HG03196 (cell line): ENCODE measurements around the gene ARL15.

Experiments used
- ATAC-seq: cut with Tn5 transposase; IDR thresholded peaks from one replicate; pipeline ENCODE4 v1.9.1; 2021; ENCODE audit not compliant: unreplicated experiment

Gene ARL15

DNA sequence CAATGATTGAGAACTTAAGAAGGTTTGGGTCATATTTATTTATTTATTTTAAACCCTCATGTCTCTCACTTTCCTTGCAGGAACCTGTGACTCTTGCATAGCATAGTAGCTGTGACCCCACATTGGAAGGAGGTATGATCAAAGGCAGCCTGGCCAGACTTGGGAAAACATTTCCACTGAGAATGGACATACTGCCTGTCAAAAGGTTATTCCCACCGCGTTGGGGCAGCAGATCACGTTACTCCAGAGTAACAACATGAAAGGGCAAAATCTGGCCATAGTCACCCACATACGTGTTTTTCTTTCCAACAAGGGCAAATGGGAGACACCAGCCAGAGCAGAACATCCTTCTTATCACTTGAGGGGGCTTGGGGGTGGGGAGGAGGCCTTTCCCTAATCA lies 95.7 kb downstream of the ARL15 start:
- no peak for ATAC-seq

DNA sequence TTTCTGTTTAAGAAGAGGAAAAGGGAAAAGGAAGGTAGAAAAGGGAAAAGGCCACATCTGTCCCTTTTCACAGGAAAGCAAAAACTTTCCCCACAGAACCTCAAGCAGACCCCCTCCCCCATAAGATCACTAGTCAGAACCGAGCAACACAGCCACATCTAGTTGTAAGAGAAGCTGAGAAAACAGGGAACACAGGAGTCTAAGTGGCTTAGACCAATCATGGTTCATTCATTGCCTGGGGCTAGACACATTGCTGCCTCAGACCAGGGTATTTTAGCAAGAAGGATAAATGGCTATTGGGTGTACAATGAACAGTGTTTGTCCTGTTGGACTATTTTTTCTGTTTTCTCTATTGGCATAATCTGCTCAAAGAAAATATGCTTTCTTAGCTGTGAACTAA lies 98.0 kb downstream of the ARL15 start:
- no peak for ATAC-seq

DNA sequence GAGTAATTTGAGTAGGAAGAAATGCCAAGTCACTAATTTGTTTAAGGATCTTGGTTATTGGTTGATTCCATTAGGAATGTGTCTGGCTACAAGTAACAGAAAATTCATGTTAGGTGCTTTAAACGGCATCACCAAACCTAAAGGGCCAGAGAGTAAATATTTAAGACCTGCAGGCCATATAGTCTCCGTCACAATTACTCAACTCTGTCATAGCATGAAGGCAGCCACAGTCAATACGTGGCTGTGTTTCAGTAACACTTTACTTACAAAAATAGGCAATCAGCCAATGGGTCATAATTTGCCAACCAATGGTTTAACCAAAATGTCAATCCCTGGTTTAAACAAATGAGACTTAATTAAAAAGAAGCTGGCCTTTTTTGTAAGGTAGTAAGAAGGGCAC lies 98.5 kb downstream of the ARL15 start:
- ATAC-seq: no peak

DNA sequence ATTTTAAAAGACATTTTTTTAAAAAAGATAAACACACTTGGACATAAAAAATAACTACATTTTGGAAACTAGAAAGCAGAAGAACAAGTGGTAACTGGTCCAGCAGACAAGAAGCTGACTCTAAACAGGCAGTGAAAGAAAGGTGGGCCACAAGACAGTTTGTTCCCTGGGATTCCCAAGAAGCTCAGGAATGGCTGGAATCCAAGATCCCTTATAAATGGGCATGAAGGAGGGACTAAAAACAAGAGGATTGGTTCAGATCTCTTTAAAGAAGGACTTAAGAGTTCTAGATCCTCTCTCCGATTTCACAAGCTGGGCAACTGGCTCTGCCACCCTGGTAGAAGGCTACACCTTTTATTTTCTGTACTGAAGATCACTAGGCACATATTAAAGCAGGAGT lies 102.8 kb downstream of the ARL15 start:
- ATAC-seq: no peak

DNA sequence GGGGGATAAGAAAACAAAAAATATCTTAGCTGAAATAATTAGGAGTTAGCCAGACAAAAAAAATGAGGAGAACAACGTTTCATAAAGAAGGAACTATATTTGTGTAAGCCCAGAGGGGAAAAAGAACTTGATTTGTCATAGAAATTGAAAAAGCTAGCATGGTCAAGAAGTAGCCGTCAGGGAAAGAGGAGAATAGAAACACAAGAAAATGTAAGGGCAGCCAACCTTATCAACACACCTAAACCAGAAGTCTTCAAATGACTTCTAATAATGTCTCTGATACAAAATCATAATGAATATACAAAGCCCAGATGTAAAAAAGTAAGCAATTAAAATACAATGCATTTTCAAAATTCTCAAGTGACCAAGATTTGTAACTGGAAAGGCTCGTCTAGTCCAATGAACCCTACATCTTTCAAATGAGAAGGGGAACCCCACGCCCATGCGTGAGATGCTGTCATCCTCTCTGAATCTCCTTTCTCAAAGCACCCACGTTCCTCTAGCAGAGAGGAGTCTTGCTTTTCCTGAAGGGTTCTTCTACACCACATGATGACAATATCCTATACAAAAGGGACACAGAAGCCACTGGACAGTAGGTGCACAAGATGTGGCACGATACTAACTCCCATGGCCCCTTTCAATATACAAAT lies 103.7 kb downstream of the ARL15 start:
- no peak for ATAC-seq

DNA sequence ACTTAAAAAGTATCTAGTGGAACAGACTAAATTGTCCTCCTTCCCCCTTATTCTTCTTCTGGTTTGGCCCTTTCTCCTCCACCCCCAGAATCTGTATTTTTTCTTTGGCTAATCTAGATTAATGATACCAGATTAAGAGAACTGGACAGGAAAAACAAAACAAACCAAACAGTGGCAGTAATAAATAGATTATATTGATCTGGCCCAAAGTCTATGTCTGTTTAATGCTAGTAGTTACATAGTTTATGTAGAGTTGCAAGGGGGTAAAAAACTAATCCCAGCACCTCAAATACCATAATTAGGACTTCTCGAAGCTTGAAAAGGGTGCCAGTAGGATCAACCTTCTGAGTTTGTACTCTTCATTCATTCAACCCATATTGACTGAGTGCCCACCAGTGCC lies 104.5 kb downstream of the ARL15 start:
- no peak for ATAC-seq

DNA sequence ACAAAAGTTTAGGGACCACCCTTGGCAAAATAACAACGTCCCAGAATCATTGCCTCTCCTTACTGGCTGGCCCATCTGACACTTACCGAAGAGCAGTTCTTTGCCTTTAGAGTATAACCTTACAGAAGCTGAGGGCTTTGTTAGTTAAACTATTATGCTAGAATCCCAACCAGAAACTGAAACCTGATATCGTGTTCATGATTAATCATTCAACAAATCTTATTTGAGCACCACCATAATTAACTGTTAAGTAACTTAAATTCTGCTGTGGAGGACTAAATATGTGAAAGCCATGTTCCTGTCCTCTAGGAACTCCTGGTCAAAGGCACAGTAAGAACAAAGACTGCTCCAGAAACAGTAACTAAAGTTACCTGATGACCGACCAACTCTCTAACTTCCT lies 104.9 kb downstream of the ARL15 start:
- no peak for ATAC-seq

DNA sequence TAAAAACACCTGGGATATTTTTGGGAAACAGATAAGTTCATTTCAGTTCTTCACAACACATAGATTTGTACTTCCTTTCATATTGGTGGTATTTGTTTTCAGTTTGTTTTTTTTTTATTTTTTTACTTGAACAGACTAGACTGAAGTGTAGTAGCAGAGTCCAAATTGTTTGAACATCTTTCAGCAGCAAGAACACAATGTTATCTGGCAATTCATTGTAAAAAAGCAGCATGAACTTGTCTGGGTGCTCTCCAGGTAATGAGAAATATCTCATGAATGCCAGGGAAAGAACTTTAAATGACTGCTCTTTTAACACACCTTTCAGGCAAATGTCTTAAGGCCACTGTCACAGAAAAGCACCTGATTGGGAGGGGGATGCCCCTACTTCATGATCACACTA lies 113.4 kb downstream of the ARL15 start:
- no peak for ATAC-seq

DNA sequence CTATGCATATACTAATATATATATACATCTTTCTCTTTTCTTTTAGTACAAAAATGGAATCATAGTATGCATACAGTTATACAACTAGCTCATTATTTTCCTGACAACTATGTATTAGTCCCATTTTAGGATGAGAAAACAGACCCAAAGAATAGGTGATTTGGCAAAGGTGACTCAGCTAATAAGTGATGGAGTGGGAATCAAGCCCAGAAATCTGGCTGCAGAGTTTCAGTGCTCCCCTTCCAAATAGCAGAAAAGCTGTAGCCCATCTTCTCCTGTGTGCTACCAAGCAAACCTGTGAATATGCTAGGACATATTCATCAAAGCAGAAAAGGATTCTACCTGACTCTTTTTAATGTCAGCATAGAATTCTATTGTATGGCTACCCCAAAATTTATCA lies 114.7 kb downstream of the ARL15 start:
- ATAC-seq: no peak

DNA sequence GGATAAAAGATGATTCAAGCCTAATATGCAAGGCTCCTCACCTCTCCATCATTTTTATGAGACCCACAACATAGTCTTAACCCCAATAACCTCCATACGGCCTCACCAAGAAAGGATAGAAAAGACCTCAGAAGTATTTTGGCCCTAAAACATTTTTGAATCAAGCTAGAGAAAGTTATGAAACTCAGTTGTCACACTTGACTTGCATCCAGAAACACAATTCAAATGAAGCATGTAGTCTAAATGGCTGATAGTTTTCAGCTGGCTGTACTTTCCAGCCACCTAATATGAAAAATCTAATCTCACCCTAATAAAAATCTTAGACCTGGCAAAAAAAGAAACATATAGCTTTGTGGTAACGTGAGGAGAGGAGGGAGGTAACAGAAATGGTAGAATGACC lies 116.1 kb downstream of the ARL15 start:
- no peak for ATAC-seq

DNA sequence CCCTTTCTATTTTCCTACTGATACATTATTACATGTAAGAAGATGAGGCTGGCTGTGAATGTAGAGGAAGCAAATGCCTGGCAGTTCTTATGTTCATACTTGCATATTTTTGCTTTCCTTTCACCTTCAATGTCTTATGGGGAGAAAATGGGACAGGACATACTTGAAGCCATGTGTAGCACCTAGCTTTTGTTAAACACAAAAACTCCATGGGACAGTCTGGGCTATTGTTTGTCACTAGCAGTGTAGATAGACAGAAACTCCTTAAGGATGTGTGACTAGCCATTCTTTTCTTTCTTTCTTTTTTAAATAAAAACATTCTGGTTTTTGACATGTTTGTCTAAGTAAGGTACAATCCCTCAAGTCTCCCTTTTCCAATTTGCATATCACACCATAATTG lies 122.7 kb downstream of the ARL15 start:
- ATAC-seq: no peak

DNA sequence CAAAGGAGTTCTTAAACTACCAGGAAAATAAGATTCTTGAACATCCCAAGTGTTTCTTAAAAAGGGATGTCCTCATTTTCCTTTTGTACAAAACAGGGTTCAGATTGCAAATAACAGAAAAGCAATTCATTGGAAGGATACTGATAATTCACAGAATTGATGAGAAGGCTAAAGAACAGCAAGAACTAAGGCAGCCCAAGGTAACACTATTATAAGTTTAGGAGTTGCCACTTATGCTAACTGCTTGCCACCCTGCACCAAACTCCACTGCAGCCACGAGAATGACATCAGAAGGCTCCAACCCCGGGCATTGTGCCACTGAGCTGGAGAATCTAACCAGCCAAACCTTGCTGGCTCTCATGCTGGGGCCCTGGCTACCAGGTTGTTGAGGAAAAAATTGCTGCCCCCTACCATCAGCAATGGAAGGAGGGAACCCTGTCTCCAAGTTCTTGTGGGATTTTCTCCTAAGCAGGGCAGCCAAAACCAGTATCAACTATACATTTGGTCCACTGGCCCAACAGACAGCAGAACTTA lies 123.4 kb downstream of the ARL15 start:
- ATAC-seq: no peak

DNA sequence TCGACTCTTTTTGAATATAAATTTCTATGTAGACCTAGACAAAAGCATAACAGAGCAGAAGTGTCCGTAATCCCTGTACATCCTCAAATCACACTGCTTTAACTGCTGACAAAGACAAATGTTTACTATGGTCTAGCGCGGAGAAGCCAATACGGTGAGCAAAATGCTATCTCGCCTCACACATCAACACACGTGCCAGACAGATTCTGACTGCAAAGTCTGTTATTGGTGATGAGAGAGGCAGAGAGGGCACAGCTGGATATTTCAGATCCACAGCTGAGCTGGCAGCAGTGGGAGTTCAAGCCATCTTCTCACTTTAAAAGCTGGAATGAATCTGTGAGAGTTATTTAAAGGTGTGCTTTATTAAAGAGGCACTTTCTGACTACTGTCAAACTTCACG lies 124.3 kb downstream of the ARL15 start:
- ATAC-seq: no peak

DNA sequence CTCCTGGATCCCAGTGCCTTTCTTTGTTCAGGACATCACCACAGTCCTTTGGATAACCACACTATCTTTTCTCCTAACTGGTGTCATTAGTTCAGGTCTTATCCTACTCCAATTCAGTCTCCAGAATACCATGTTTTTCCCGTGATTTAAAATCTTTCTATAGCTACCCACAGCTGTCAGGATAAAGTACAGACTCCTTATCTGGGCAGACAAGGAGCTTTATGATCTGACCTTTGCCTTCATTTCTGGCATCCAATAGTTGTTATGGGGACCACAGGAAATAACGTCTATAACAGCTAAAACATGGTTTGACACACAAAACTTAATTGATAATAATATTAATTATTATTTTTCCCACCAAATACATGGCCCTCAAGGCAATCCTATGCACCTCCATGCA lies 125.6 kb downstream of the ARL15 start:
- ATAC-seq: no peak

DNA sequence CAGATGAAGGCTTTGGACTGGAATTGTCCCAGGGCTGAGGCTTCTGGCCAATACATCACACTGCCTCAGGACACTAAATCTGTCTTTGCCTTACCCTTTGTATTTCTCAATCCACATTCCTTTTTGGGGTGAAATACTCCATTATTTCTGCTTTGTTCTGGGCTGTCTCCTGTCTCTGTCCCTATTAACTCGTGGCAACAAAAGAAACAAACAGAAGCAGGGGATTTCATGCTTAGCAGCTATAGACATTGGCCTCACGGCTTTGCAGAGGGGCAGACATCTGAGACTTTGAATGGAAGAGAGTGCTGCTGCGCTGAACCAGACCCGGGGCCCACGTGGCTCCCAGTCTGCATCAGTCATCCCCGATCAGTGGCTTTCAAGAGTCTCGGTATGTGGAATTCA lies 129.7 kb downstream of the ARL15 start:
- ATAC-seq: no peak

DNA sequence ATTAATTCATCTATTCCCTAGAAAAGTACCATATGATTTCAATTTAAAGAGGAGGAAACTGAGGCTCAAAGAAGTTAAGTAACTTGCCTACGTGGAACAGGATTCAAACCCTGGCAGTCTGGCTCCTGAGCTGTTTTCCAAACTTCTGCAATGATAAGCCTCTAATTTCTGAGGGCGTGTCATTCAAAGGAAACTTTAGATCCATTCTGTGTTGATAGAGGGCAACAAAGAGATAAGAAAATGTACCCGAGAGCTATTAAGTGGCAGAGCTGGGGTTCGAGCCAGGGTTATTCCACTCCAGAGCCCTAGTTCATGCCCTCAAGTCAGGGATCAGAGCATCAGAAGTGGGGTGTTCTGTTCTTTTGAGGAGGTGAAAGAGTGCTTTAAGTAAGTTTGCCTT lies 131.4 kb downstream of the ARL15 start:
- no peak for ATAC-seq

DNA sequence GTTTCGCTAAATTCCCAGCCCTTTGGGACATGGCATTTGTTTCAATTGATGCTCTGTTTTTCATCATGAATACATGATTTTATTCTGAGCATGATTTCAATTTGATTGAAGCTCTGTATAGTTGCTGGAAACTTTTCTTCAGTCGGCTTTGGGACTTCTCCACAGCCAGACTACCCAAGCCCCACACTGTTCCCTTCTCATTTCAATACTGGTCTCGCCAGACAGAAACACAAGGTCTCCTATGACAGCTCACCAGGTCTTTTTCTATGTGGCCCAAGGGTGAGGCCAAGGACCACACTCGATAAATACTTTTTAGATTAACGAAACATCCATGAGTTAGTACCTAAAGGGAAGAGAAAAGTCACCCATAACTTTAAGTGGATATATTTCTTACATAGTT lies 132.2 kb downstream of the ARL15 start:
- no peak for ATAC-seq

DNA sequence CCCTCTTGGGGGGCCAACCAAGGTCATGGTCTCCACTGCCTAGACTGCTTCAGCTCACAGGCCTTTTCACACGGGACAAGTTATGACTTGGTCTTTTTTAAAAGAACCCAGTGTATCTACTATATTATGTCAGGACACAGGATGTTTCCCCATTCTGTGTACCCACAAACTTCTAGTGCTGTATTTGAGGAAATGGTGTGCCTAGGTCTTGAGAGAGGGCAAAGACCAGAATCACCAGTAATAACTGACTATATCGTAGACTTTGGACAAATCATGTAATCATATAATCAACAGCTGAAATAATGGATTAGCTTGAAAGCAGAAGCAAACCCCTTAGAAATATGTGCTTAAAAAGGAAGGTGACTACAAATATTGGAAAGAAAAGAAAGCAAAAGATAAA lies 133.3 kb downstream of the ARL15 start:
- no peak for ATAC-seq

DNA sequence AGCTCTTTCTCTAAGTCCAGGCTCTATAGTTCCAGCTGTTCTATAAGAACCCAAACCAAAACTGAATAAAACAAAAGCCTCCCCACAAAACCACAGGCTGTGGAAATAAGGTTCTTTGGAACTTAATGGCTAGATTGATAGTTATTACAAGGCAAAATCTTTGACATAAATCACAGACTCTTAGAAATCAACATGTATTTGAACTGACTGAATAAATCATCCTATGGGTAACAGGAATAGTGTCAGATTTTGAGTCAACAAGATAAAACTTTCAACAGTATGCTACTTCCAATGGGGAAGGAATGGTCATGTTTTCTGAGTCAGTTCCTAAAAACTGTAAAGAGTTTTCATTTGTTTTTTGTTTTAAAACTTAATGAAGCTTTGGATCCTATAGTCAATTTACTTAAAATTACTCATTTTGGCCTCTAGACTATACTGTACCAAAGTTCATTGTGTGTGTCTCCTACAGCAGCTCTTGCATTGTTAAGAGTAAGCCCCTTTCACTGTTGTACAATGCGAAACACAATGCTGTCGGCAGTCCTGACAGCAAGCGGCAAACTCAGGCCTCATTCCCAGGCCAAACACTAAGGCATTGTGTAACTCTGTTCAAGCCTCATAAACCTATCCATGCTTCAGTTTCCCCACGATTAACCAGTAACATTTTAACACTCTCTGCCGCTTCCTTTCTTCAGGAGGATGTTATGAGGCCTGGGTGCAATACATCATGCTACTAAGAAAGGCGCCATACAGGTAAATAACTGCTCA lies 134.1 kb downstream of the ARL15 start:
- ATAC-seq: no peak

DNA sequence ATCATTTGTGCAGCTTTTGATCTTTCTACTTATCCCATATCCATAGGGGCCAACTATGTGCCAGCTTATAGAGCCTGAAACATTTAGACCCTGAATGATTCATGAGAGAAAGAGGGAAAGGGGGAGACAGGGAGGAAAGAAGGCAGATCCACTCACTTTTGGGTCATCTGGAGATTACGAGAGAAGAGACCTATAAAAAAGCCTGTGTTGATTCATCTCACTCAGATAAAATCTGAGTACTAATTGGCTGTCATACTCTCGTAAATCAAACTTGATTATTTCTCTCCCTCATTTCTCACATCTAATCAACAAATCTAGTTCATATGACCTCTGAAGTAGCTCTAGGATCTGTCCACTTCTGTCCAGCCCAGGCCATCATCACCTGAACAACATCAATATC lies 137.1 kb downstream of the ARL15 start:
- ATAC-seq: no peak

DNA sequence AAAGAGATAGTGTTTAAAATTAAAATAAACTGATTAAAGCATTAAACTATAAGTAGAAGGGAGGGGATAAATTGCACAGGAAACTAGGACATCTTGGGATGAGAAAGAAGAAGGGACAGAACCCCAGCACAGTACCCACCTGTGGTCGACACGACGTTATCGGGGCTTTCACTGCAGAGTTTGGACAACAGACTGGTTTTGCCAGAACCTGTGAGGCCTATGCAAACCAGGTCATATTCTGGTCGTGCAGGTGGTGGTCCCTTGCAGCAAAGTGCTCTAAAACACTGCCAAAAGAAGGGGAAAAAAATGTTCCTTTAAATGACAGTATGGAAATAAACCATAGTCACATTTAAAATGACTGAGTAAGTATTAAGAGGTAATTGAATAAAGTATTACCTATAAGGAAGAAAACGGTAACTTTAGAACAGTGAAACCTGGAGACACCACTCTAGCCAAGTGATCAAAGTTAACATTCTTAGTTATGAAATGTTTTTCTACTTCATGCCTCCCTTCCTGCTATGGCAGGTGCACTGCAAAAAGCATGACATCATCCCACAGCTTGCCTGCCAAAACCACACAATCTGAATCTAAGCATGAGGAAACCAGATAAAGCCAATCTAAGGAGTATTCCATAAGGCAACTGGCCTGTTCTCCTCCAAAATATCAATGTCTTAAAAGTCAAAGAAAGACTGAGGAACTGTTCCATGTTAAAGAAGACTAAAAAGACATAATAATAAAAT lies 138.6 kb downstream of the ARL15 start:
- ATAC-seq: no peak

DNA sequence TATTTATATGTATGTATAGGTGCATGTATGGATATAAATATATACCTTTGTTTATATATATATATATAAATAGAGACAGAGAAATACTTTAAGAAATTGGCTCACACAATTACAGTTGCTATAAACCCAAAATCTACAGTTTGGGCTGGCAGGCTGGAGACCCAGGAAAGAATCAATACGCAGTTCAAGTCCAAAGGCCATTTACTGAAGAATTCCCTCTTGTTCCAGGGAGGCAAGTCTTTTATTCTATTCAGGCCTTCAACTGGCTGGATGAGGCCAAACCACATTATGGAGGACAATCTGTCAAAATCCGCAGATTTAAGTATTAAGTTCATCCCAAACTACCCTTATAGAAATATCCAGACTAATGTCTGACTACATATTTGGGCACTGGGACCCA lies 144.7 kb downstream of the ARL15 start:
- no peak for ATAC-seq
